Keratinocyte (primary cell): ENCODE data around the gene DCAF11. TPM values are rescaled to one million over a fixed set of nuclear protein-coding genes. Genes with fewer than 3 reads are reported as not detected.

Source experiments
- DNase-seq: peaks from one replicate; pipeline ENCODE4 v3.0.0-alpha.2; 2011; ENCODE audit warnings: low read depth, missing footprints, low spot score
- FAIRE-seq: peaks from 2 replicates; lab custom pipeline; 2011; peaks lifted over from hg19 to GRCh38; lab: Jason Lieb, UNC
- H2AFZ ChIP-seq: 2 replicates; pipeline ENCODE4 v1.6.0; 2012; ENCODE audit warnings: low read length, control low read depth, inconsistent platforms; ENCODE audit not compliant: control insufficient read depth
- H3K27ac ChIP-seq: 2 replicates; pipeline ENCODE4 v1.5.1; 2011; ENCODE audit warnings: low read length; ENCODE audit not compliant: control insufficient read depth, insufficient read depth
- H3K27me3 ChIP-seq: 3 replicates; pipeline ENCODE4 v1.6.0; 2011; ENCODE audit warnings: low read length; ENCODE audit not compliant: control insufficient read depth, insufficient read depth; ENCODE audit errors: extremely low read depth
- H3K36me3 ChIP-seq, 2 experiments: 2 replicates in 1 of 2; 3 replicates in 1 of 2; pipeline ENCODE4 v1.5.1; 2011; ENCODE audit warnings: low read length in 2 of 2, mild to moderate bottlenecking in 1 of 2; ENCODE audit not compliant: control insufficient read depth in 2 of 2, insufficient read depth in 2 of 2; ENCODE audit errors: extremely low read depth in 1 of 2
- H3K4me1 ChIP-seq: 3 replicates; pipeline ENCODE4 v1.5.1; 2011; ENCODE audit warnings: low read length; ENCODE audit not compliant: control insufficient read depth, insufficient read depth; ENCODE audit errors: extremely low read depth
- H3K4me2 ChIP-seq: 3 replicates; pipeline ENCODE4 v1.6.0; 2011; ENCODE audit warnings: low read depth, low read length; ENCODE audit not compliant: control insufficient read depth, insufficient read depth; ENCODE audit errors: extremely low read depth
- H3K4me3 ChIP-seq, 3 experiments: fragments of 200-600 bp in 1 of 3; sonication (generic) in 1 of 3; 2 replicates in 2 of 3; 3 replicates in 1 of 3; pipeline ENCODE4 v1.5.1; 2011 to 2016; ENCODE audit warnings: low read length in 3 of 3, mild to moderate bottlenecking in 3 of 3, control low read depth in 2 of 3, inconsistent platforms in 1 of 3, low read depth in 1 of 3, mixed read lengths in 1 of 3, mixed run types in 1 of 3, moderate library complexity in 1 of 3; ENCODE audit not compliant: control insufficient read depth in 2 of 3, insufficient read depth in 2 of 3; ENCODE audit errors: extremely low read depth in 1 of 3
- H3K79me2 ChIP-seq: 2 replicates; pipeline ENCODE4 v1.6.0; 2012; ENCODE audit warnings: low read length; ENCODE audit not compliant: control insufficient read depth, insufficient read depth
- H3K9ac ChIP-seq: 3 replicates; pipeline ENCODE4 v1.6.0; 2011; ENCODE audit warnings: low read length; ENCODE audit not compliant: control insufficient read depth, insufficient read depth; ENCODE audit errors: extremely low read depth
- H3K9me1 ChIP-seq: 3 replicates; pipeline ENCODE4 v1.6.0; 2011; ENCODE audit warnings: low read length; ENCODE audit not compliant: control insufficient read depth, insufficient read depth; ENCODE audit errors: extremely low read depth
- H3K9me3 ChIP-seq: 2 replicates; pipeline ENCODE4 v1.5.1; 2012; ENCODE audit warnings: low read depth, low read length; ENCODE audit not compliant: control insufficient read depth
- H4K20me1 ChIP-seq: 3 replicates; pipeline ENCODE4 v1.6.0; 2011; ENCODE audit warnings: low read length; ENCODE audit not compliant: control insufficient read depth, insufficient read depth; ENCODE audit errors: extremely low read depth
- CTCF ChIP-seq, 3 experiments: IDR thresholded peaks in 1 of 3; conservative IDR thresholded peaks in 1 of 3; optimal IDR thresholded peaks in 1 of 3; 2 replicates in 2 of 3; 3 replicates in 1 of 3; pipeline versions ENCODE3 to v1.5.1; 2011; ENCODE audit warnings: low read length in 3 of 3, mild to moderate bottlenecking in 3 of 3, moderate library complexity in 2 of 3, control low read depth in 1 of 3, inconsistent platforms in 1 of 3; ENCODE audit not compliant: insufficient read depth in 2 of 3; ENCODE audit errors: extremely low read depth in 1 of 3
- EZH2 ChIP-seq: IDR thresholded peaks from one replicate; pipeline ENCODE4 v1.6.1; 2012; ENCODE audit warnings: inconsistent platforms, mild to moderate bottlenecking, low read length, moderate library complexity
- dilution Hi-C: fragments of 300-500 bp; cut with MboI; formaldehyde crosslinking; loops from one replicate; pipeline ENCODE4 v1.7.0; 2020; ENCODE audit warnings: low sequenced_read_pairs; ENCODE audit not compliant: extremely low pct_ligation_motif_present
- polyA plus RNA-seq, 5 experiments: library from polyadenylated mRNA; depleted of rRNA in 3 of 5; stranded (reverse) in 3 of 5; stranded (forward) in 1 of 5; unstranded in 1 of 5; fragments of >200 nt; gene quantifications; 1 replicate in 1 of 5; 2 replicates in 3 of 5; 3 replicates in 1 of 5; pipeline versions ENCODE4 v1.2.1 to v1.2.3, GENCODE V29; 2011 to 2012; ENCODE audit warnings: missing spikeins in 2 of 5, low read depth in 1 of 5, low replicate concordance in 1 of 5

Gene DCAF11
- polyA plus RNA-seq, 1 donor (not counting 4 experiments of a cell fraction or from before 2014, with no cell fraction given), result 25.9 TPM

- Histone ChIP-seq H3K4me2 (no peak overlapping the region), H3K79me2 (no peaks in the 10 kb centered on the region), H3K4me1 (no peaks in the 10 kb centered on the region), H3K27me3 (peaks cover 32% of the 10 kb centered on the region), H3K9me3 (no peaks in the 10 kb centered on the region), H3K4me3 (no peak overlapping the region), H4K20me1 (no peaks in the 10 kb centered on the region), H3K36me3 (no peaks in the 10 kb centered on the region), H2AFZ (no peak overlapping the region), H3K9me1 (no peaks in the 10 kb centered on the region), H3K9ac (no peak overlapping the region), H3K27ac (no peak overlapping the region)
- dilution Hi-C loops, result no loop called here
- DNase-seq (no peak), FAIRE-seq (no peak)
- TF ChIP-seq CTCF (optimal IDR thresholded peaks at IDR 0.05 in 1 of 3, IDR thresholded peaks at IDR 0.05 in 1 of 3, conservative IDR thresholded peaks at IDR 0.05 in 1 of 3; ENCODE audit: extremely low read depth in 1 of 3, insufficient read depth in 2 of 3, low read length in 3 of 3), result no peak
- no peak for TF ChIP-seq EZH2
Observed at GRCh38 chr14:24069411-24069735, 45.2 kb upstream of the DCAF11 start.

GRCh38 chr14:24070285-24071143, 44.1 kb upstream of the DCAF11 start:
- H3K4me3 ChIP-seq, result no peak overlapping the region
- H3K79me2 ChIP-seq, result no peaks in the 10 kb centered on the region
- no peaks in the 10 kb centered on the region for H3K4me1 ChIP-seq
- DNase-seq (no peak), FAIRE-seq (no peak)
- H3K9me3 ChIP-seq, result no peaks in the 10 kb centered on the region
- H3K27ac ChIP-seq, result no peak overlapping the region
- no peaks in the 10 kb centered on the region for H3K9me1 ChIP-seq
- no peaks in the 10 kb centered on the region for H3K36me3 ChIP-seq
- H3K9ac ChIP-seq, result no peak overlapping the region
- TF ChIP-seq EZH2, result no peak
- no peak for TF ChIP-seq CTCF (optimal IDR thresholded peaks at IDR 0.05 in 1 of 3, IDR thresholded peaks at IDR 0.05 in 1 of 3, conservative IDR thresholded peaks at IDR 0.05 in 1 of 3; ENCODE audit: extremely low read depth in 1 of 3, insufficient read depth in 2 of 3, low read length in 3 of 3)
- H4K20me1 ChIP-seq, result no peaks in the 10 kb centered on the region
- H3K27me3 ChIP-seq, result peaks cover 32% of the 10 kb centered on the region
- dilution Hi-C loops, result no loop called here
- H3K4me2 ChIP-seq, result no peak overlapping the region
- no peak overlapping the region for H2AFZ ChIP-seq
